GM18526 (cell line): Measurements from ENCODE around the gene DHODH.

Experiments used
- POLR2A ChIP-seq: IDR thresholded peaks from 3 replicates; pipeline ENCODE4 v1.6.1; 2011; ENCODE audit not compliant: insufficient read length; ENCODE audit errors: extremely low read depth

The DHODH gene

GRCh38 chr16:72068930-72069329 is 60.4 kb downstream of the DHODH start:
- TF ChIP-seq POLR2A: no peak

DNA sequence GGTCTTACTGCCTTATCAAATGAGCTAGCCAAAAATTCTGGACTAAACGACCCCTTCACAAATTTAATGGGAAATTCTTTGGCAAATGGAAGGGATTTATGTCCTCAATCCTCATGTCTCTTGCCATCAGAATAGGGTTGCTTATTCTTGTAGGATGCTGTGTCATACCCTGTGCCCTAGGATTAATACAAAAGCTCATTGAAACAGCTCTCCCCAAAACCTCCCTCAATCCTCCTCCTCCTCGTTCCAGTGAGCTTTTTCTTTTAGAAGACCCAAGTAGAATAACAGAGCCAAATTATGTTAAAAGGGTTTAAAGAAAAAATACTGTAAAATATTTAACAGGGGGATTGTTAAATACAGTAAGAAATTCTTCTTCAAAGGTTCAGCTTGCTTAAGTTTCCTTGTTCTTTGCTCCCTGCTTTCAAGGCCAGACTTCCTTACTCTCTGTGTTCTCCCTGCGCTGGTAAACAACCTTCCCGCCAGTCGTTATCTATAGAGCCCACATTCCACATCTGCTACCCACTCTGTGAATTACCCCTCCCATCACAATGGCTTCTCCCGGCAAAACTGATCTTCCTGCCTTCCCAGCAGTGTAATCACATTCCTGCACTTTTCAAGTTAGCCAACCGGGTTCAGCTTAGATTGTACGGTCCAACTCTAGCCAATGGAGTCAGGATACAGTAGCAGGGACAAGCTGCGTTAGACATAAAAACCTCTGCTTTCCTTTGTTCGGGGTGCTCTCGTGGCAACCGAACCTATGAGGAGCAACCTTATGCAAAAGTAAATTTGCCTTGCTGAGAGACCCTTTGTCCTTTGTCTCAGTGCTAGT is 64.2 kb downstream of the DHODH start:
- TF ChIP-seq POLR2A: no peak

DNA sequence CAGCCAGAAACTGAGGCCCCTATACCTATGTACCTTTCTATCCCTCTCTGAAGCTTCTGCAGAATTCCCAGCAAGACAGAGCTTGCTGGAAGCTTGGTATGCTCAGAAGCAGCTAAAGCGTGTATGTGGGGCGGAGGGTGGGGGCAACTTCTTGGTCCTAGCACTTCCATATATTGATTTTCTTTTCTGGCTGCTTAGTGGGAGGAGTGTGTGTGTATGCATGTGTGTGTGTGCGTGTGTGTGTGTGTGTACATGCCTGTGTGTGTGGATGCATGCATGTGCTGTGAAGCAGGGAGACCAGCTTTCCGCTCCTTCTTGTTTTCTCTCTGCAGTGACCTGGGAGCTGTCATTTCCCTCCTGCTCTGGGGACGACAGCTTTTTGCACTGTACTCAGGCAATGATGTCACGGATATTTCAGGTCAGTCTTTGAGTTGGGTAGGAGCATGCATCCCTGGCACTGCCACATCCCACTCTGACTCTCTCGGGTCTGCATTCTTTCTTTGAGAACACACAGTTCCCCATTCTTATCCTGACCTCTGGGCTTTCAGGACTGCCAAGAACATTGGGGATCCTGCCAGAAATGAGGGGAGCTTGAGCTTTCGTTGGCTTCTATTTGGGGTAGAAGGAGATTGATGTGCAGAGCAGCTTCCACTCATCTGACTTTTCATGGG is 65.2 kb downstream of the DHODH start:
- TF ChIP-seq POLR2A: no peak
